ENCODE results near the gene TMEM9. TPM values are rescaled to one million over a fixed set of nuclear protein-coding genes. Genes with fewer than 3 reads are reported as not detected.

TMEM9 gene
- total and polyA plus RNA-seq, 9 of the 15 experiments (the other 6 are each of a cell fraction or from before 2014, with no cell fraction given), result 30.4 to 107 (median 67.6) TPM

- TF ChIP-seq TFAP4 (CRISPR knock-in tag; IDR thresholded peaks at IDR 0.05; ENCODE audit: borderline replicate concordance), result peak; percentile 41; the same call in 1 of the 2 replicates
- no peak for TF ChIP-seq MCM5 (IDR thresholded peaks at IDR 0.05; ENCODE audit: low read depth)
- TF ChIP-seq GATAD2A (IDR thresholded peaks at IDR 0.05), result no peak
- TF ChIP-seq, protein P1, sequence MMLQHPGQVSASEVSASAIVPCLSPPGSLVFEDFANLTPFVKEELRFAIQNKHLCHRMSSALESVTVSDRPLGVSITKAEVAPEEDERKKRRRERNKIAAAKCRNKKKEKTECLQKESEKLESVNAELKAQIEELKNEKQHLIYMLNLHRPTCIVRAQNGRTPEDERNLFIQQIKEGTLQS (IDR thresholded peaks at IDR 0.05), result peak; percentile 39; the same call in 1 of the 2 replicates
- TF ChIP-seq, protein P1 (CRISPR knock-in tag; conservative IDR thresholded peaks at IDR 0.05), result no peak
- peak; percentile 15; the same call in 1 of the 2 replicates for TF ChIP-seq JUN (IDR thresholded peaks at IDR 0.05; ENCODE audit: borderline replicate concordance, low read depth, low read length)
- no peak for TF ChIP-seq JUN (CRISPR knock-in tag; IDR thresholded peaks at IDR 0.05; ENCODE audit: borderline replicate concordance)
- no peak for TF ChIP-seq ZBTB1 (CRISPR knock-in tag; IDR thresholded peaks at IDR 0.05; ENCODE audit: borderline replicate concordance, low read depth)
- no peak for TF ChIP-seq HDAC2 (IDR thresholded peaks at IDR 0.05)
- TF ChIP-seq POLR2AphosphoS5 (IDR thresholded peaks at IDR 0.05; ENCODE audit: control insufficient read depth, insufficient read depth, low read depth, low read length), result no peak
- no peak for TF ChIP-seq PCBP1 (IDR thresholded peaks at IDR 0.05; ENCODE audit: low read depth, low read length, poor library complexity, severe bottlenecking)
- no peak for TF ChIP-seq ZNF785 (CRISPR knock-in tag; IDR thresholded peaks at IDR 0.05)
- TF ChIP-seq SMARCB1 (IDR thresholded peaks at IDR 0.05; ENCODE audit: insufficient read length, low read depth), result no peak
- no peak for TF ChIP-seq SIN3A (IDR thresholded peaks at IDR 0.05; ENCODE audit: borderline replicate concordance in 2 of 2, control insufficient read depth in 1 of 2, low read depth in 2 of 2, low read length in 2 of 2)
- no peak for TF ChIP-seq RBM14 (IDR thresholded peaks at IDR 0.05; ENCODE audit: borderline replicate concordance, insufficient read depth, low read depth, low read length)
- TF ChIP-seq PURB (CRISPR knock-in tag; IDR thresholded peaks at IDR 0.05; ENCODE audit: low read depth), result no peak
- peak; percentile 73 to 84; a peak in 3 of 4 replicates for TF ChIP-seq FOXA3 (CRISPR knock-in tag; conservative IDR thresholded peaks at IDR 0.05 in 1 of 2, IDR thresholded peaks at IDR 0.05 in 1 of 2)
- TF ChIP-seq BRF1 (IDR thresholded peaks at IDR 0.05; ENCODE audit: borderline replicate concordance, extremely low read depth, insufficient read length), result no peak
- peak; percentile 67 for TF ChIP-seq JUND (IDR thresholded peaks at IDR 0.05; ENCODE audit: borderline replicate concordance, low read depth, low read length)
- peak; percentile 56; the same call in 1 of the 3 replicates for TF ChIP-seq JUND (tag; IDR thresholded peaks at IDR 0.05; ENCODE audit: borderline replicate concordance, low read depth, low read length)
- no peak for TF ChIP-seq TAF1 (IDR thresholded peaks at IDR 0.05; ENCODE audit: control insufficient read depth, extremely low read depth, insufficient read depth, low read length, severe bottlenecking)
- TF ChIP-seq FOSL1 (tag; conservative IDR thresholded peaks at IDR 0.05), result peak; percentile 83
- TF ChIP-seq ARHGAP35 (IDR thresholded peaks at IDR 0.05; ENCODE audit: partially characterized antibody), result no peak
- no peak for TF ChIP-seq BHLHE40 (IDR thresholded peaks at IDR 0.05; ENCODE audit: low read length)
- no peak for TF ChIP-seq MAFK (IDR thresholded peaks at IDR 0.05; ENCODE audit: low read length)
- TF ChIP-seq CBX3 (IDR thresholded peaks at IDR 0.05; ENCODE audit: borderline replicate concordance in 1 of 2, low read length in 2 of 2), result no peak
Observed at GRCh38 chr1:201126832-201127754, 27.2 kb downstream of the TMEM9 start, which contains the start of gene ASCL5 (continued).

Data from K562 (cell line).